HCT116 (cell line): Measurements from ENCODE around the gene MTUS2. TPM values are rescaled to one million over a fixed set of nuclear protein-coding genes. Genes with fewer than 3 reads are reported as not detected.

ENCODE experiments used
- ATAC-seq: fragments of 200-7000 bp; cut with Tn5 transposase; 2 replicates; pipeline ENCODE4 v1.9.1; 2020; ENCODE audit warnings: mild to moderate bottlenecking, moderate library complexity
- BruUV-seq: library from RNA; stranded (reverse); fragments of 400-500 nt; replicated peaks from 2 replicates; lab custom pipeline; 2021; lab: Mats Ljungman, UMichigan
- CTCF ChIA-PET: fragments of 300-600 bp; sonication (Branson Sonifier 250); formaldehyde crosslinking; loops from one replicate; lab custom pipeline; 2021; ENCODE audit warnings: antibody characterized with exemption; lab: Charles Lee
- POLR2A ChIA-PET: fragments of 300-600, 350-600 bp; sonication (Branson Sonifier 250); formaldehyde crosslinking; loops from one replicate; lab custom pipeline; 2021; ENCODE audit warnings: antibody characterized with exemption; lab: Charles Lee
- RAD21 ChIA-PET, 2 experiments: fragments of 300-600 bp; sonication (Branson Sonifier 250); formaldehyde crosslinking; loops; one replicate each; lab custom pipeline; 2023; ENCODE audit warnings: low total read pairs in 2 of 2; ENCODE audit not compliant: uncharacterized antibody in 2 of 2, unreplicated experiment in 2 of 2, low non-redundant PET in 1 of 2; lab: Charles Lee
- DNase-seq: peaks from one replicate; pipeline ENCODE4 v3.0.0-alpha.2; 2010; ENCODE audit warnings: low read depth, low spot score
- H2AFZ ChIP-seq: fragments of 200-600 bp; shearing (Covaris generic), sonication (generic); 2 replicates; pipeline ENCODE4 v1.6.1; 2017; ENCODE audit warnings: low read depth, mixed run types, mixed read lengths, antibody characterized with exemption, low read length; ENCODE audit not compliant: poor library complexity, severe bottlenecking
- H3K27ac ChIP-seq: 2 replicates; pipeline ENCODE4 v1.5.1; 2012; ENCODE audit warnings: low read depth, low read length
- H3K27me3 ChIP-seq: fragments of 200-600 bp; sonication (generic); 2 replicates; pipeline ENCODE4 v1.6.1; 2016; ENCODE audit warnings: mixed run types, low read length, mixed read lengths; ENCODE audit not compliant: insufficient read depth
- H3K36me3 ChIP-seq, 2 experiments: fragments of 200-500 bp in 1 of 2; fragments of 200-600 bp in 1 of 2; sonication (Bioruptor generic) in 1 of 2; sonication (generic) in 1 of 2; 2 replicates each; pipeline versions ENCODE4 v1.5.1 to v1.6.1; 2014 to 2016; ENCODE audit warnings: low read length in 2 of 2, inconsistent platforms in 1 of 2, mixed read lengths in 1 of 2, mixed run types in 1 of 2; ENCODE audit not compliant: insufficient read depth in 2 of 2, control insufficient read depth in 1 of 2
- H3K4me1 ChIP-seq, 2 experiments: fragments of 200-600 bp in 1 of 2; sonication (generic) in 1 of 2; 2 replicates each; pipeline versions ENCODE4 v1.5.1 to v1.6.1; 2012 to 2017; ENCODE audit warnings: low read length in 2 of 2, inconsistent platforms in 1 of 2, mild to moderate bottlenecking in 1 of 2, mixed read lengths in 1 of 2, mixed run types in 1 of 2, moderate library complexity in 1 of 2; ENCODE audit not compliant: insufficient read depth in 2 of 2, control insufficient read depth in 1 of 2
- H3K4me2 ChIP-seq: fragments of 200-600 bp; sonication (generic); 2 replicates; pipeline ENCODE4 v1.6.1; 2017; ENCODE audit warnings: mixed run types, low read length, mixed read lengths
- H3K4me3 ChIP-seq, 2 experiments: fragments of 200-600 bp in 1 of 2; sonication (generic) in 1 of 2; replicated peaks in 1 of 2; 2 replicates each; pipeline ENCODE4 v1.5.1; 2011 to 2016; ENCODE audit warnings: low read length in 2 of 2, control low read depth in 1 of 2, low read depth in 1 of 2, mild to moderate bottlenecking in 1 of 2, mixed read lengths in 1 of 2, mixed run types in 1 of 2
- H3K79me2 ChIP-seq: fragments of 200-600 bp; sonication (generic); 2 replicates; pipeline ENCODE4 v1.6.1; 2017; ENCODE audit warnings: mild to moderate bottlenecking, mixed run types, low read length, moderate library complexity, mixed read lengths; ENCODE audit not compliant: insufficient read depth
- H3K9ac ChIP-seq: fragments of 200-600 bp; sonication (generic); 2 replicates; pipeline ENCODE4 v1.6.1; 2016; ENCODE audit warnings: low read length, mixed read lengths
- H3K9me2 ChIP-seq: fragments of 200-600 bp; sonication (generic), shearing (Covaris generic); 2 replicates; pipeline ENCODE4 v1.6.1; 2017; ENCODE audit warnings: mixed run types, mild to moderate bottlenecking, moderate library complexity; ENCODE audit not compliant: insufficient read depth
- H3K9me3 ChIP-seq, 2 experiments: fragments of 200-500 bp in 1 of 2; fragments of 200-600 bp in 1 of 2; sonication (Bioruptor generic) in 1 of 2; sonication (generic) in 1 of 2; 2 replicates each; pipeline ENCODE4 v1.6.1; 2014 to 2017; ENCODE audit warnings: low read length in 2 of 2, mixed read lengths in 2 of 2, inconsistent platforms in 1 of 2, low read depth in 1 of 2, mild to moderate bottlenecking in 1 of 2, mixed run types in 1 of 2, moderate library complexity in 1 of 2; ENCODE audit not compliant: control insufficient read depth in 1 of 2, insufficient read depth in 1 of 2
- H4K20me1 ChIP-seq: fragments of 200-600 bp; sonication (generic), shearing (Covaris generic); 2 replicates; pipeline ENCODE4 v1.6.1; 2017; ENCODE audit warnings: mixed run types, mild to moderate bottlenecking, moderate library complexity; ENCODE audit not compliant: insufficient read depth
- CBX3 ChIP-seq: IDR thresholded peaks from 2 replicates; pipeline ENCODE4 v1.6.1; 2012; ENCODE audit warnings: low read depth
- CEBPB ChIP-seq: IDR thresholded peaks from 2 replicates; pipeline ENCODE4 v1.6.1; 2012; ENCODE audit warnings: low read depth
- CTCF ChIP-seq, 3 experiments: fragments of 200-600 bp in 1 of 3; sonication (generic) in 1 of 3; IDR thresholded peaks in 2 of 3; conservative IDR thresholded peaks in 1 of 3; 2 replicates each; pipeline ENCODE4 v1.5.1; 2012 to 2017; ENCODE audit warnings: low read depth in 2 of 3, low read length in 2 of 3, antibody characterized with exemption in 1 of 3, borderline replicate concordance in 1 of 3, control low read depth in 1 of 3, mild to moderate bottlenecking in 1 of 3, mixed read lengths in 1 of 3, mixed run types in 1 of 3, moderate library complexity in 1 of 3; ENCODE audit not compliant: insufficient read depth in 1 of 3
- EGR1 ChIP-seq: IDR thresholded peaks from 2 replicates; pipeline ENCODE4 v1.6.1; 2012; ENCODE audit warnings: low read depth
- ELF1 ChIP-seq: IDR thresholded peaks from 2 replicates; pipeline ENCODE4 v1.6.1; 2012; ENCODE audit warnings: low read depth, borderline replicate concordance
- EZH2 ChIP-seq: fragments of 200-600 bp; sonication (generic); IDR thresholded peaks from 2 replicates; pipeline ENCODE4 v1.6.1; 2017; ENCODE audit warnings: antibody characterized with exemption, mixed run types
- EZH2phosphoT487 ChIP-seq: fragments of 200-600 bp; IDR thresholded peaks from 2 replicates; pipeline ENCODE4 v1.6.1; 2018; ENCODE audit warnings: antibody characterized with exemption, borderline replicate concordance
- FOSL1 ChIP-seq: IDR thresholded peaks from 2 replicates; pipeline ENCODE4 v1.6.1; 2012; ENCODE audit warnings: low read depth
- POLR2A ChIP-seq: IDR thresholded peaks from 2 replicates; pipeline ENCODE4 v1.7.0; 2011; ENCODE audit warnings: borderline replicate concordance; ENCODE audit not compliant: insufficient read depth, insufficient read length; ENCODE audit errors: extremely low read depth
- POLR2AphosphoS5 ChIP-seq: IDR thresholded peaks from 2 replicates; pipeline ENCODE4 v1.6.1; 2011; ENCODE audit warnings: mild to moderate bottlenecking, low read depth, low read length, moderate library complexity
- RAD21 ChIP-seq: IDR thresholded peaks from 2 replicates; pipeline ENCODE4 v1.6.1; 2012; ENCODE audit warnings: low read depth, mild to moderate bottlenecking
- REST ChIP-seq: IDR thresholded peaks from 2 replicates; pipeline ENCODE4 v1.6.1; 2012; ENCODE audit warnings: low read depth
- SIN3A ChIP-seq: IDR thresholded peaks from 2 replicates; pipeline ENCODE4 v1.6.1; 2012; ENCODE audit warnings: low read depth
- SP1 ChIP-seq: IDR thresholded peaks from 2 replicates; pipeline ENCODE4 v1.6.1; 2012; ENCODE audit warnings: low read depth
- TCF7L2 ChIP-seq: IDR thresholded peaks from 2 replicates; pipeline ENCODE4 v1.7.0; 2011; ENCODE audit warnings: borderline replicate concordance, inconsistent platforms; ENCODE audit not compliant: insufficient read depth, insufficient read length; ENCODE audit errors: extremely low read depth
- YY1 ChIP-seq: IDR thresholded peaks from 2 replicates; pipeline ENCODE4 v1.6.1; 2011; ENCODE audit warnings: low read length, low read depth, moderate library complexity, mild to moderate bottlenecking; ENCODE audit not compliant: insufficient replicate concordance; ENCODE audit errors: extremely low read depth
- ZFX ChIP-seq: fragments of 450-650 bp; IDR thresholded peaks from 2 replicates; pipeline ENCODE4 v1.6.1; 2017
- ZNF274 ChIP-seq: fragments of 200-500 bp; sonication (Bioruptor generic); IDR thresholded peaks from 2 replicates; pipeline ENCODE4 v1.6.1; 2014; ENCODE audit warnings: mild to moderate bottlenecking, low read depth, low read length, inconsistent platforms
- intact Hi-C: fragments of 100-400 bp; cut with micrococcal nuclease; formaldehyde crosslinking; loops from 2 replicates; pipeline ENCODE4 v1.10.0; 2022
- total RNA-seq: library from RNA; stranded (reverse); gene quantifications from one replicate; pipeline ENCODE4 v1.2.1, GENCODE V29; 2021; ENCODE audit not compliant: unreplicated experiment
- TF ChIP-seq, protein P1 (sequence below): IDR thresholded peaks from 2 replicates; pipeline ENCODE4 v1.6.1; 2012
- TF ChIP-seq, protein P2 (sequence below): IDR thresholded peaks from 2 replicates; pipeline ENCODE4 v1.6.1; 2011; ENCODE audit warnings: mild to moderate bottlenecking, low read length, moderate library complexity; ENCODE audit not compliant: insufficient replicate concordance; ENCODE audit errors: extremely low read depth

Gene MTUS2
- total RNA-seq, 1 experiment from 2014 or later, result 0.02 TPM

- Histone ChIP-seq H2AFZ (no peak overlapping the region), H3K79me2 (no peaks in the 10 kb centered on the region), H3K4me2 (no peak overlapping the region), H3K4me3 (no peak overlapping the region), H3K27ac (no peak overlapping the region), H3K9me2 (no peaks in the 10 kb centered on the region), H3K9me3 (no peaks in the 10 kb centered on the region), H4K20me1 (no peaks in the 10 kb centered on the region), H3K36me3 (no peaks in the 10 kb centered on the region), H3K9ac (no peak overlapping the region), H3K4me1 (no peaks in the 10 kb centered on the region), H3K27me3 (peaks cover 15% of the 10 kb centered on the region; the same call in 1 of the 2 replicates)
- no TSS peak for BruUV-seq
- intact Hi-C loops, result no loop called here
- TF ChIP-seq CEBPB (no peak), RAD21 (no peak), POLR2A (no peak), ELF1 (no peak), EZH2 (no peak), EZH2phosphoT487 (no peak), TCF7L2 (no peak), FOSL1 (no peak), SP1 (no peak), POLR2AphosphoS5 (no peak), REST (no peak), YY1 (no peak), ZNF274 (no peak), CTCF (IDR thresholded peaks at IDR 0.05 in 2 of 3, conservative IDR thresholded peaks at IDR 0.05 in 1 of 3; ENCODE audit: borderline replicate concordance in 1 of 3, insufficient read depth in 1 of 3, low read depth in 2 of 3, low read length in 2 of 3) (no peak), ZFX (no peak), SIN3A (no peak), CBX3 (no peak), EGR1 (no peak)
- TF ChIP-seq, protein P1, sequence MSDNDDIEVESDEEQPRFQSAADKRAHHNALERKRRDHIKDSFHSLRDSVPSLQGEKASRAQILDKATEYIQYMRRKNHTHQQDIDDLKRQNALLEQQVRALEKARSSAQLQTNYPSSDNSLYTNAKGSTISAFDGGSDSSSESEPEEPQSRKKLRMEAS, result no peak
- TF ChIP-seq, protein P2, sequence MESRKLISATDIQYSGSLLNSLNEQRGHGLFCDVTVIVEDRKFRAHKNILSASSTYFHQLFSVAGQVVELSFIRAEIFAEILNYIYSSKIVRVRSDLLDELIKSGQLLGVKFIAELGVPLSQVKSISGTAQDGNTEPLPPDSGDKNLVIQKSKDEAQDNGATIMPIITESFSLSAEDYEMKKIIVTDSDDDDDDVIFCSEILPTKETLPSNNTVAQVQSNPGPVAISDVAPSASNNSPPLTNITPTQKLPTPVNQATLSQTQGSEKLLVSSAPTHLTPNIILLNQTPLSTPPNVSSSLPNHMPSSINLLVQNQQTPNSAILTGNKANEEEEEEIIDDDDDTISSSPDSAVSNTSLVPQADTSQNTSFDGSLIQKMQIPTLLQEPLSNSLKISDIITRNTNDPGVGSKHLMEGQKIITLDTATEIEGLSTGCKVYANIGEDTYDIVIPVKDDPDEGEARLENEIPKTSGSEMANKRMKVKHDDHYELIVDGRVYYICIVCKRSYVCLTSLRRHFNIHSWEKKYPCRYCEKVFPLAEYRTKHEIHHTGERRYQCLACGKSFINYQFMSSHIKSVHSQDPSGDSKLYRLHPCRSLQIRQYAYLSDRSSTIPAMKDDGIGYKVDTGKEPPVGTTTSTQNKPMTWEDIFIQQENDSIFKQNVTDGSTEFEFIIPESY, result no peak
- ChIA-PET POLR2A (no interaction called here), RAD21 (no interaction called here), CTCF (no interaction called here)
- ATAC-seq, result no peak
- DNase-seq, result no peak
These were observed 355.2 kb downstream of the MTUS2 start for GRCh38 chr13:29175250-29175873.
